ENCODE measurements around the gene EVC.

- TF ChIP-seq CTCF (IDR thresholded peaks at IDR 0.05) (no peak), POLR2AphosphoS5 (IDR thresholded peaks at IDR 0.05) (no peak)
Measured at GRCh38 chr4:5816101-5816500, 105.1 kb downstream of the EVC start.

Data from suprapubic skin (tissue), 3 donors.